Endothelial cell of umbilical vein (primary cell): ENCODE results near the gene USP12. TPM values are rescaled to one million over a fixed set of nuclear protein-coding genes. Genes with fewer than 3 reads are reported as not detected.

Experiments used
- BruUV-seq: library from RNA; stranded (reverse); fragments of 400-500 nt; replicated peaks from 2 replicates; lab custom pipeline; 2021; lab: Mats Ljungman, UMichigan
- CTCF ChIA-PET: fragments of 300-600, 350-600 bp; sonication (Branson Sonifier 250); formaldehyde crosslinking; loops from one replicate; lab custom pipeline; 2021; ENCODE audit warnings: antibody characterized with exemption, inconsistent platforms; lab: Charles Lee
- POLR2A ChIA-PET: fragments of 300-600, 350-600 bp; sonication (Branson Sonifier 250); formaldehyde crosslinking; loops from one replicate; lab custom pipeline; 2021; ENCODE audit warnings: antibody characterized with exemption, inconsistent platforms; lab: Charles Lee
- DNase-seq: peaks from one replicate; pipeline ENCODE4 v3.0.0-alpha.2; 2011; ENCODE audit warnings: low read depth, low spot score
- FAIRE-seq: peaks from 2 replicates; lab custom pipeline; 2011; peaks lifted over from hg19 to GRCh38; lab: Jason Lieb, UNC
- H2AFZ ChIP-seq: 2 replicates; pipeline ENCODE4 v1.6.0; 2012; ENCODE audit warnings: low read depth, low read length, control low read depth, inconsistent platforms
- H3K27ac ChIP-seq: 2 replicates; pipeline ENCODE4 v1.5.1; 2011; ENCODE audit warnings: low read depth, mild to moderate bottlenecking, control low read depth, low read length, moderate library complexity; ENCODE audit not compliant: insufficient read depth
- H3K27me3 ChIP-seq, 2 experiments: 2 replicates each; pipeline versions ENCODE4 v1.6.0 to v1.6.1; 2011; ENCODE audit warnings: low read length in 2 of 2, mixed read lengths in 1 of 2; ENCODE audit not compliant: control insufficient read depth in 2 of 2, insufficient read depth in 2 of 2
- H3K36me3 ChIP-seq, 2 experiments: 2 replicates in 1 of 2; 3 replicates in 1 of 2; pipeline ENCODE4 v1.5.1; 2011; ENCODE audit warnings: low read length in 2 of 2, mild to moderate bottlenecking in 1 of 2, moderate library complexity in 1 of 2; ENCODE audit not compliant: control insufficient read depth in 2 of 2, insufficient read depth in 2 of 2; ENCODE audit errors: extremely low read depth in 1 of 2
- H3K4me1 ChIP-seq: 3 replicates; pipeline ENCODE4 v1.5.1; 2011; ENCODE audit warnings: mild to moderate bottlenecking, low read length; ENCODE audit not compliant: control insufficient read depth, insufficient read depth; ENCODE audit errors: extremely low read depth
- H3K4me2 ChIP-seq: 2 replicates; pipeline ENCODE4 v1.6.1; 2011; ENCODE audit warnings: low read length, control low read depth, mixed read lengths; ENCODE audit not compliant: insufficient read depth
- H3K4me3 ChIP-seq, 3 experiments: fragments of 200-600 bp in 1 of 3; sonication (generic), shearing (Covaris generic) in 1 of 3; replicated peaks in 1 of 3; 2 replicates each; pipeline ENCODE4 v1.5.1; 2011 to 2016; ENCODE audit warnings: control low read depth in 3 of 3, low read length in 3 of 3, mild to moderate bottlenecking in 2 of 3, inconsistent platforms in 1 of 3, low read depth in 1 of 3, moderate library complexity in 1 of 3; ENCODE audit not compliant: insufficient read depth in 1 of 3
- H3K79me2 ChIP-seq: 2 replicates; pipeline ENCODE4 v1.6.0; 2012; ENCODE audit warnings: low read length, inconsistent platforms; ENCODE audit not compliant: control insufficient read depth, insufficient read depth
- H3K9ac ChIP-seq: replicated peaks from 2 replicates; pipeline ENCODE3; 2011; ENCODE audit warnings: low read length, control low read depth; ENCODE audit not compliant: insufficient read depth; ENCODE audit errors: extremely low read depth
- H3K9me1 ChIP-seq: replicated peaks from 3 replicates; pipeline ENCODE4 v1.6.0; 2011; ENCODE audit warnings: mild to moderate bottlenecking, low read length; ENCODE audit not compliant: control insufficient read depth, insufficient read depth; ENCODE audit errors: extremely low read depth
- H3K9me3 ChIP-seq: replicated peaks from 2 replicates; pipeline ENCODE4 v1.5.1; 2012; ENCODE audit warnings: low read length, inconsistent platforms; ENCODE audit not compliant: control insufficient read depth, insufficient read depth
- H4K20me1 ChIP-seq: replicated peaks from 2 replicates; pipeline ENCODE3; 2011; ENCODE audit warnings: mild to moderate bottlenecking, low read length; ENCODE audit not compliant: control insufficient read depth, insufficient read depth; ENCODE audit errors: extremely low read depth
- EZH2 ChIP-seq: IDR thresholded peaks from 2 replicates; pipeline ENCODE4 v1.6.1; 2012; ENCODE audit warnings: borderline replicate concordance, low read depth, mild to moderate bottlenecking, moderate library complexity, low read length, inconsistent platforms; ENCODE audit not compliant: severe bottlenecking
- FOS ChIP-seq: IDR thresholded peaks from 2 replicates; pipeline ENCODE4 v1.6.1; 2011; ENCODE audit warnings: mild to moderate bottlenecking, low read length, moderate library complexity, borderline replicate concordance; ENCODE audit not compliant: insufficient read depth
- GATA2 ChIP-seq: IDR thresholded peaks from 2 replicates; pipeline ENCODE4 v1.7.0; 2011; ENCODE audit warnings: low read depth, mild to moderate bottlenecking, moderate library complexity, mixed read lengths, low read length; ENCODE audit not compliant: insufficient read length, insufficient read depth
- JUN ChIP-seq: IDR thresholded peaks from 2 replicates; pipeline ENCODE4 v1.6.1; 2011; ENCODE audit warnings: borderline replicate concordance, low read depth; ENCODE audit not compliant: insufficient read length, insufficient read depth
- MYC ChIP-seq: IDR thresholded peaks from one replicate; pipeline ENCODE4 v1.6.1; 2011; ENCODE audit warnings: mild to moderate bottlenecking, low read depth, low read length
- POLR2AphosphoS5 ChIP-seq: IDR thresholded peaks from 2 replicates; pipeline ENCODE4 v1.6.1; 2012; ENCODE audit warnings: low read depth, mild to moderate bottlenecking, control low read depth, low read length, moderate library complexity; ENCODE audit not compliant: insufficient read depth
- dilution Hi-C: fragments of 300-500 bp; cut with MboI; formaldehyde crosslinking; loops from one replicate; pipeline ENCODE4 v1.15.0; 2019; ENCODE audit warnings: low sequenced_read_pairs; ENCODE audit not compliant: extremely low pct_ligation_motif_present
- intact Hi-C: fragments of 100-400 bp; cut with micrococcal nuclease; formaldehyde crosslinking; loops from one replicate; pipeline ENCODE4 v1.10.0; 2022
- polyA plus RNA-seq, 4 experiments: library from polyadenylated mRNA; depleted of rRNA in 3 of 4; stranded (reverse) in 3 of 4; unstranded in 1 of 4; fragments of >200 nt; gene quantifications; 2 replicates each; pipeline versions ENCODE4 v1.2.1 to v1.2.3, GENCODE V29; 2011 to 2012; ENCODE audit warnings: missing spikeins in 1 of 4
- total RNA-seq: library from RNA; stranded (reverse); gene quantifications from 2 replicates; pipeline ENCODE4 v1.2.3, GENCODE V29; 2021
- TF ChIP-seq, protein P1 (sequence below): IDR thresholded peaks from 2 replicates; pipeline ENCODE4 v1.6.1; 2011; ENCODE audit not compliant: insufficient read depth, insufficient read length
- TF ChIP-seq, protein P2 (sequence below), 2 donors: IDR thresholded peaks; 1 replicate in 1 of 2; 2 replicates in 1 of 2; pipeline ENCODE4 v1.5.1; 2011; ENCODE audit warnings: low read length in 2 of 2, mild to moderate bottlenecking in 2 of 2, moderate library complexity in 2 of 2, control low read depth in 1 of 2, inconsistent platforms in 1 of 2, low read depth in 1 of 2; ENCODE audit not compliant: insufficient read depth in 1 of 2; ENCODE audit errors: extremely low read depth in 1 of 2

Gene USP12
- total and polyA plus RNA-seq, 2 donors (not counting 3 experiments of a cell fraction or from before 2014, with no cell fraction given) = 6.2 to 33.4 TPM

DNA sequence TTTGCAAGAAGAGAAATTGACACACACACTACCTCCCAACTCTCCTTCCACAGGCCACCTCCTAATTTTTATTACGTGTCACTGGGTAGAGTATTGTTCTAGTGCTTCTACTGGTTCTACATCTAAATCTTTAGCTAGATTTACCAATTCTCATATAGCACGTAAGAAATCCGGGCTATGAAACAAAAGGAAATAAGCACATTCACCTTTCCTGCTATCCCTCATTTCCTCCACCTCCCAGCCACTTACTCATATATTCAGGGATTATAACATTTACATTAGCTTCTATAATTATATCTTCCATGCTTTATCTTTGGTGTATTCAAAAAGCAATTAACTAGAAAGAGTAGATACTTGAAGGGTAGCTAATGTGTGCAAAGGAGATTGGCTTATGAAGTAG lies 39.7 kb downstream of the USP12 start:
- peak; percentile 56 for DNase-seq
- intact Hi-C loops = no loop called here
- ChIA-PET POLR2A (no interaction called here), CTCF (interaction anchor here (0.8 to 2.5 kb wide), 6 partner anchors 12 to 144 kb away, joined by 3 to 6 read pairs (median 3); no protein-coding TSS in a partner anchor)
- Histone ChIP-seq H4K20me1 (peaks cover 10% of the 10 kb centered on the region), H3K27ac (peak overlapping the region; percentile 17), H3K79me2 (peaks cover 99% of the 10 kb centered on the region), H3K27me3 (no peaks in the 10 kb centered on the region), H3K4me1 (peaks cover 26% of the 10 kb centered on the region), H2AFZ (no peak overlapping the region), H3K9me3 (no peaks in the 10 kb centered on the region), H3K4me2 (peak overlapping the region; percentile 71), H3K4me3 (no peak overlapping the region), H3K36me3 (no peaks in the 10 kb centered on the region), H3K9me1 (no peaks in the 10 kb centered on the region), H3K9ac (peak overlapping the region; percentile 22)
- BruUV-seq = no TSS peak
- dilution Hi-C loops = no loop called here
- peak; percentile 40 for TF ChIP-seq FOS
- no peak for TF ChIP-seq GATA2
- TF ChIP-seq JUN = no peak
- no peak for FAIRE-seq

DNA sequence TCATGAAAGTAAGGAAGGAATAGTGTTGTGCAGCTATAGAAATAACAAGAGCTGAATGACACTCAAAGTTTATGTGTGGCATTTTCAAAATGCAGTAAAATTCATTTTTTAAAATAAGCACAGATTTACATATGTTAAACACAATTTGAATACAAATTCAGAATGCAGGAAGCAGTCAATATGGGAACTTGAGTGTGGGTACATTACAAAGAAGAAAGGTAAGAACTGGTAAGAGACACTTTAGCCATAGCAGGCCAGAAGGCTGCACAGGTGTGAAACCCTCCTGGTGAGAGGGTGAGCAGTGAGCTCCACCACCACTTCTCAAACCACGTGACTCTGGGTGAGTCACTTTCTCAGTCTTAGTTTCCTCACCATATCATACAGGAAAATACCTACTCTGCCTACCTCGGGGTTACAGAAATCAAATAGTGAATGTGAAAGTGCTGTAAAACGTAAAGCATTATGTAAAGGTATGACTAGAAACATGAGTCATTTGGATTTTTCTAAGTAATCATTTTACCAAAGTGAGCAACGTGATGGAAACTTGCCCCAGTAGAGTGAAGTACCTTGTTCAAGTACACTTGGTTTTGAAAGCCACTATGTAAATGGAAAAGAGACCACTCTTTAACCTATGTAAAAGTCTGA lies 40.5 kb downstream of the USP12 start:
- peaks cover 14% of the 10 kb centered on the region for H4K20me1 ChIP-seq
- DNase-seq = peak; percentile 16
- no peak for FAIRE-seq

More for the DNA sequence above, 40.5 kb downstream of the USP12 start:
- Histone ChIP-seq H3K9me1 (no peaks in the 10 kb centered on the region), H3K9ac (no peak overlapping the region), H3K4me2 (peak overlapping the region; percentile 71), H3K4me1 (peaks cover 26% of the 10 kb centered on the region), H3K79me2 (peaks cover 99% of the 10 kb centered on the region), H3K9me3 (no peaks in the 10 kb centered on the region), H3K36me3 (no peaks in the 10 kb centered on the region), H3K27me3 (no peaks in the 10 kb centered on the region), H3K27ac (peak overlapping the region; percentile 17), H2AFZ (no peak overlapping the region), H3K4me3 (no peak overlapping the region)
- BruUV-seq = no TSS peak
- dilution Hi-C loops = no loop called here
- TF ChIP-seq, protein P1, sequence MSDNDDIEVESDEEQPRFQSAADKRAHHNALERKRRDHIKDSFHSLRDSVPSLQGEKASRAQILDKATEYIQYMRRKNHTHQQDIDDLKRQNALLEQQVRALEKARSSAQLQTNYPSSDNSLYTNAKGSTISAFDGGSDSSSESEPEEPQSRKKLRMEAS = no peak
- TF ChIP-seq, protein P2, sequence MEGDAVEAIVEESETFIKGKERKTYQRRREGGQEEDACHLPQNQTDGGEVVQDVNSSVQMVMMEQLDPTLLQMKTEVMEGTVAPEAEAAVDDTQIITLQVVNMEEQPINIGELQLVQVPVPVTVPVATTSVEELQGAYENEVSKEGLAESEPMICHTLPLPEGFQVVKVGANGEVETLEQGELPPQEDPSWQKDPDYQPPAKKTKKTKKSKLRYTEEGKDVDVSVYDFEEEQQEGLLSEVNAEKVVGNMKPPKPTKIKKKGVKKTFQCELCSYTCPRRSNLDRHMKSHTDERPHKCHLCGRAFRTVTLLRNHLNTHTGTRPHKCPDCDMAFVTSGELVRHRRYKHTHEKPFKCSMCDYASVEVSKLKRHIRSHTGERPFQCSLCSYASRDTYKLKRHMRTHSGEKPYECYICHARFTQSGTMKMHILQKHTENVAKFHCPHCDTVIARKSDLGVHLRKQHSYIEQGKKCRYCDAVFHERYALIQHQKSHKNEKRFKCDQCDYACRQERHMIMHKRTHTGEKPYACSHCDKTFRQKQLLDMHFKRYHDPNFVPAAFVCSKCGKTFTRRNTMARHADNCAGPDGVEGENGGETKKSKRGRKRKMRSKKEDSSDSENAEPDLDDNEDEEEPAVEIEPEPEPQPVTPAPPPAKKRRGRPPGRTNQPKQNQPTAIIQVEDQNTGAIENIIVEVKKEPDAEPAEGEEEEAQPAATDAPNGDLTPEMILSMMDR (IDR thresholded peaks at IDR 0.05; ENCODE audit: extremely low read depth in 1 of 2, insufficient read depth in 1 of 2, low read depth in 1 of 2, low read length in 2 of 2) = no peak
- TF ChIP-seq EZH2 = no peak
- no peak for TF ChIP-seq MYC
- peak; percentile 28 for TF ChIP-seq JUN
- TF ChIP-seq POLR2AphosphoS5 = no peak
- TF ChIP-seq GATA2 = no peak
- peak; percentile 33 for TF ChIP-seq FOS
- ChIA-PET CTCF (interaction anchor here (0.8 to 2.5 kb wide), 3 partner anchors 17 to 41 kb away, joined by 3 to 6 read pairs (median 3); no protein-coding TSS in a partner anchor), POLR2A (no interaction called here)
- intact Hi-C loops = no loop called here
